Trophoblast cell (in vitro differentiated cells and primary cell): Measurements from ENCODE around the gene SRGAP3.

Experiments used
- DNase-seq, 2 donors: peaks; one replicate each; pipeline ENCODE4 v3.0.0-alpha.2; 2016
- H2AFZ ChIP-seq: 2 replicates; pipeline ENCODE4 v1.6.1; 2013; ENCODE audit warnings: low read length, moderate library complexity, mild to moderate bottlenecking; ENCODE audit not compliant: insufficient read depth, poor library complexity
- H2AK5ac ChIP-seq: 2 replicates; pipeline ENCODE4 v1.6.1; 2013; ENCODE audit warnings: mild to moderate bottlenecking, low read length
- H2BK120ac ChIP-seq: 2 replicates; pipeline ENCODE4 v1.6.1; 2013; ENCODE audit warnings: low read length, mild to moderate bottlenecking, moderate library complexity; ENCODE audit not compliant: insufficient read depth, poor library complexity
- H2BK12ac ChIP-seq: 2 replicates; pipeline ENCODE4 v1.6.1; 2013; ENCODE audit warnings: mild to moderate bottlenecking, low read length, moderate library complexity
- H2BK5ac ChIP-seq: 2 replicates; pipeline ENCODE4 v1.6.1; 2013; ENCODE audit warnings: low read length, low read depth, moderate library complexity, mild to moderate bottlenecking; ENCODE audit not compliant: poor library complexity
- H3K14ac ChIP-seq: 2 replicates; pipeline ENCODE4 v1.6.1; 2013; ENCODE audit warnings: mild to moderate bottlenecking, low read length
- H3K18ac ChIP-seq: 2 replicates; pipeline ENCODE4 v1.6.1; 2013; ENCODE audit warnings: mild to moderate bottlenecking, low read length
- H3K23ac ChIP-seq: 2 replicates; pipeline ENCODE4 v1.6.1; 2013; ENCODE audit warnings: low read length
- H3K27ac ChIP-seq: 2 replicates; pipeline ENCODE4 v1.5.1; 2013; ENCODE audit warnings: low read depth, mild to moderate bottlenecking, inconsistent platforms, low read length, moderate library complexity
- H3K27me3 ChIP-seq: 2 replicates; pipeline ENCODE4 v1.6.1; 2013; ENCODE audit warnings: inconsistent platforms, mild to moderate bottlenecking, low read length, moderate library complexity; ENCODE audit not compliant: insufficient read depth
- H3K36me3 ChIP-seq, 2 experiments: 1 replicate in 1 of 2; 2 replicates in 1 of 2; pipeline ENCODE4 v1.6.1; 2013; ENCODE audit warnings: low read length in 2 of 2, mild to moderate bottlenecking in 2 of 2, moderate library complexity in 1 of 2; ENCODE audit not compliant: insufficient read depth in 2 of 2, control insufficient read depth in 1 of 2
- H3K4ac ChIP-seq: 2 replicates; pipeline ENCODE4 v1.6.1; 2013; ENCODE audit warnings: low read depth, mild to moderate bottlenecking, low read length, moderate library complexity
- H3K4me1 ChIP-seq, 2 experiments: 1 replicate in 1 of 2; 2 replicates in 1 of 2; pipeline ENCODE4 v1.6.1; 2013; ENCODE audit warnings: low read length in 2 of 2, mild to moderate bottlenecking in 2 of 2, moderate library complexity in 1 of 2; ENCODE audit not compliant: insufficient read depth in 2 of 2, control insufficient read depth in 1 of 2
- H3K4me2 ChIP-seq: 2 replicates; pipeline ENCODE4 v1.6.1; 2013; ENCODE audit warnings: inconsistent platforms, mild to moderate bottlenecking, low read length, moderate library complexity
- H3K4me3 ChIP-seq: 2 replicates; pipeline ENCODE4 v1.5.1; 2013; ENCODE audit warnings: mild to moderate bottlenecking, low read depth, low read length, inconsistent platforms
- H3K79me1 ChIP-seq: one replicate; pipeline ENCODE4 v1.6.1; 2013; ENCODE audit warnings: low read length
- H3K79me2 ChIP-seq: 2 replicates; pipeline ENCODE4 v1.6.1; 2013; ENCODE audit warnings: low read length, mild to moderate bottlenecking; ENCODE audit not compliant: control insufficient read depth, insufficient read depth, poor library complexity
- H3K9ac ChIP-seq: 2 replicates; pipeline ENCODE4 v1.6.1; 2013; ENCODE audit warnings: mild to moderate bottlenecking, low read length
- H3K9me3 ChIP-seq: 2 replicates; pipeline ENCODE4 v1.6.1; 2013; ENCODE audit warnings: low read depth, mild to moderate bottlenecking, control low read depth, inconsistent platforms, low read length; ENCODE audit not compliant: insufficient read depth
- H4K12ac ChIP-seq: 2 replicates; pipeline ENCODE4 v1.6.1; 2013; ENCODE audit warnings: low read depth, mild to moderate bottlenecking, low read length, moderate library complexity
- H4K8ac ChIP-seq: 2 replicates; pipeline ENCODE4 v1.6.1; 2013; ENCODE audit warnings: low read depth, mild to moderate bottlenecking, low read length, moderate library complexity
- H4K91ac ChIP-seq: one replicate; pipeline ENCODE4 v1.6.1; 2013; ENCODE audit warnings: low read depth, mild to moderate bottlenecking, low read length, moderate library complexity
- WGBS: extraction: QIAGEN DNeasy Blood & Tissue Kit; methylation state at CpG from one replicate; pipeline ENCODE4 v1.1.7; 2013; ENCODE audit warnings: missing lambda C conversion rate; ENCODE audit not compliant: insufficient read length, insufficient coverage; ENCODE audit errors: extremely low coverage; 5-methylcytosine and 5-hydroxymethylcytosine counted together

Gene SRGAP3

GRCh38 chr3:9109568-9109914, 139.9 kb downstream of the SRGAP3 start:
- Histone ChIP-seq H2AFZ (no peak overlapping the region), H3K27me3 (no peaks in the 10 kb centered on the region), H3K79me2 (peaks cover 3% of the 10 kb centered on the region), H3K4me3 (no peak overlapping the region), H3K14ac (no peak overlapping the region), H4K12ac (no peak overlapping the region), H4K91ac (no peak overlapping the region), H3K9ac (no peak overlapping the region), H3K23ac (no peak overlapping the region), H3K18ac (peak overlapping the region; percentile 34), H3K79me1 (peaks cover 7% of the 10 kb centered on the region), H3K27ac (no peak overlapping the region), H3K4me1 (peaks cover 6 to 13% of the 10 kb centered on the region in 2 experiments), H2AK5ac (no peak overlapping the region), H3K9me3 (peaks cover 4% of the 10 kb centered on the region), H3K4me2 (no peak overlapping the region), H3K4ac (no peak overlapping the region), H4K8ac (no peak overlapping the region), H3K36me3 (no peaks in the 10 kb centered on the region), H2BK12ac (no peak overlapping the region), H2BK5ac (no peak overlapping the region), H2BK120ac (no peak overlapping the region)
- no CpG with 5 or more reads among the region's 3 CpGs for WGBS
- DNase-seq, result no peak

GRCh38 chr3:9108876-9109567, 140.4 kb downstream of the SRGAP3 start:
- H4K91ac ChIP-seq, result no peak overlapping the region
- H2BK120ac ChIP-seq, result no peak overlapping the region
- H3K79me1 ChIP-seq, result peaks cover 10% of the 10 kb centered on the region
- H4K12ac ChIP-seq, result no peak overlapping the region
- H4K8ac ChIP-seq, result no peak overlapping the region
- H3K79me2 ChIP-seq, result peaks cover 3% of the 10 kb centered on the region
- peaks cover 9 to 16% of the 10 kb centered on the region in 2 experiments for H3K4me1 ChIP-seq
- no peak overlapping the region for H3K4me2 ChIP-seq
- H3K9me3 ChIP-seq, result peaks cover 4% of the 10 kb centered on the region
- H3K14ac ChIP-seq, result no peak overlapping the region
- no peak overlapping the region for H2AFZ ChIP-seq
- no peak overlapping the region for H3K23ac ChIP-seq
- H2AK5ac ChIP-seq, result no peak overlapping the region
- no peak overlapping the region for H2BK5ac ChIP-seq
- DNase-seq, result no peak
- no peak overlapping the region for H3K4ac ChIP-seq
- WGBS, result no CpG with 5 or more reads among the region's 8 CpGs
- H3K27ac ChIP-seq, result no peak overlapping the region
- no peaks in the 10 kb centered on the region for H3K36me3 ChIP-seq
- H3K27me3 ChIP-seq, result no peaks in the 10 kb centered on the region
- no peak overlapping the region for H3K4me3 ChIP-seq
- H2BK12ac ChIP-seq, result no peak overlapping the region
- H3K18ac ChIP-seq, result peak overlapping the region; percentile 34
- no peak overlapping the region for H3K9ac ChIP-seq

GRCh38 chr3:9107738-9108137, 141.7 kb downstream of the SRGAP3 start:
- no CpG with 5 or more reads among the region's 1 CpG for whole genome bisulfite sequencing
- no peak overlapping the region for H2BK12ac ChIP-seq
- H2AK5ac ChIP-seq, result no peak overlapping the region
- no peak overlapping the region for H3K4me3 ChIP-seq
- no peak overlapping the region for H4K91ac ChIP-seq
- H3K4me2 ChIP-seq, result no peak overlapping the region
- DNase-seq, result no peak
- no peak overlapping the region for H3K4ac ChIP-seq
- peaks cover 11% of the 10 kb centered on the region for H3K79me1 ChIP-seq
- H3K79me2 ChIP-seq, result peaks cover 3% of the 10 kb centered on the region
- H2BK5ac ChIP-seq, result no peak overlapping the region
- H3K14ac ChIP-seq, result no peak overlapping the region
- peaks cover 4% of the 10 kb centered on the region for H3K9me3 ChIP-seq
- no peak overlapping the region for H3K27ac ChIP-seq
- H3K4me1 ChIP-seq, result peaks cover 9 to 19% of the 10 kb centered on the region in 2 experiments
- no peak overlapping the region for H3K18ac ChIP-seq
- H2AFZ ChIP-seq, result no peak overlapping the region
- H3K23ac ChIP-seq, result no peak overlapping the region
- no peak overlapping the region for H4K12ac ChIP-seq
- H3K9ac ChIP-seq, result no peak overlapping the region
- H3K36me3 ChIP-seq, result no peaks in the 10 kb centered on the region
- no peaks in the 10 kb centered on the region for H3K27me3 ChIP-seq
- H4K8ac ChIP-seq, result no peak overlapping the region
- no peak overlapping the region for H2BK120ac ChIP-seq

GRCh38 chr3:9105421-9105820, 144.0 kb downstream of the SRGAP3 start:
- no peak overlapping the region for H2AK5ac ChIP-seq
- peak overlapping the region; percentile 52 for H2BK120ac ChIP-seq
- H3K9ac ChIP-seq, result no peak overlapping the region
- H4K8ac ChIP-seq, result no peak overlapping the region
- no peak overlapping the region for H2BK5ac ChIP-seq
- H3K18ac ChIP-seq, result no peak overlapping the region
- no peak overlapping the region for H2AFZ ChIP-seq
- H3K4me3 ChIP-seq, result no peak overlapping the region
- H3K36me3 ChIP-seq, result no peaks in the 10 kb centered on the region
- H3K9me3 ChIP-seq, result peaks cover 3% of the 10 kb centered on the region
- no peak overlapping the region for H3K23ac ChIP-seq
- peaks cover 23 to 27% of the 10 kb centered on the region in 2 experiments for H3K4me1 ChIP-seq
- H3K4me2 ChIP-seq, result no peak overlapping the region
- WGBS, result no CpG with 5 or more reads among the region's 1 CpG
- peaks cover 3% of the 10 kb centered on the region for H3K79me2 ChIP-seq
- no peak overlapping the region for H4K91ac ChIP-seq
- no peak overlapping the region for H3K4ac ChIP-seq
- H3K14ac ChIP-seq, result peak overlapping the region; percentile 35
- H3K27ac ChIP-seq, result peak overlapping the region; percentile 85
- no peak for DNase-seq
- peaks cover 17% of the 10 kb centered on the region for H3K79me1 ChIP-seq
- H3K27me3 ChIP-seq, result no peaks in the 10 kb centered on the region
- H2BK12ac ChIP-seq, result no peak overlapping the region
- no peak overlapping the region for H4K12ac ChIP-seq
